ENCODE data around the gene SLC35F1. TPM values are rescaled to one million over a fixed set of nuclear protein-coding genes. Genes with fewer than 3 reads are reported as not detected.
A peak's percentile ranks its signal among the peaks of the same experiment; 100 is the strongest.

SLC35F1 gene
- total and polyA plus RNA-seq, 5 donors from 2014 or later, result not detected

DNA sequence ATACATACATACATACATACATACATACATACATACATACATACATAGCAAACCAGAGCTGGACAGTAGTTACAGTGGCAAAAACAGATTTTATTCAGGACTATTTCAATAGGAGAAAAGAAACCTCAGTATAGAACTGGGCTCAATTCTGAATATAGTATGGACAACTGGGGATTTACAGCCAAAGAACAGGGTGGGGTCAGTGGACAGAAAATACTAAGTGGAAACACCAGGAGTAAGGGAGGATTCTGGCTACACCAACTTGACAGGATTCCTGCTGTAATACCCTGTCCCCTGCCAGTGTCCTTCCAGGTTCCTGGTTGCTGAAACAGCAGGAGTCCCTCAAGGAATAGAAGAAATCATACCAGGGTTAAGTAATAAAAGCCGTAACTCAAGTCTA lies 293.1 kb downstream of the SLC35F1 start:
- Mint-ChIP-seq H3K4me1 (no peaks in the 10 kb centered on the region), H3K27me3 (peaks cover 12% of the 10 kb centered on the region), H3K27ac (no peak overlapping the region), H3K9me3 (peaks cover 0 to 4% (median 0%) of the 10 kb centered on the region in 7 donors), H3K36me3 (no peaks in the 10 kb centered on the region), H3K4me3 (no peak overlapping the region)
- H3K9me3 ChIP-seq (ENCODE audit: control insufficient read depth in 2 of 2, low read length in 2 of 2), result no peaks in the 10 kb centered on the region
- H3K4me1 ChIP-seq (ENCODE audit: control insufficient read depth, insufficient read depth, low read length, poor library complexity, severe bottlenecking), result no peaks in the 10 kb centered on the region
- DNase-seq, result no peak
- no peak for ATAC-seq (ENCODE audit: low read depth in 2 of 2)
- no peak overlapping the region for H3K4me3 ChIP-seq (ENCODE audit: low read depth, low read length)
- H3K36me3 ChIP-seq (ENCODE audit: control insufficient read depth, insufficient read depth, low read length), result no peaks in the 10 kb centered on the region
- H3K27ac ChIP-seq (ENCODE audit: insufficient read depth, low read length, poor library complexity, severe bottlenecking), result no peak overlapping the region
- H3K27me3 ChIP-seq (ENCODE audit: control insufficient read depth, insufficient read depth, low read length), result peaks cover 1% of the 10 kb centered on the region

DNA sequence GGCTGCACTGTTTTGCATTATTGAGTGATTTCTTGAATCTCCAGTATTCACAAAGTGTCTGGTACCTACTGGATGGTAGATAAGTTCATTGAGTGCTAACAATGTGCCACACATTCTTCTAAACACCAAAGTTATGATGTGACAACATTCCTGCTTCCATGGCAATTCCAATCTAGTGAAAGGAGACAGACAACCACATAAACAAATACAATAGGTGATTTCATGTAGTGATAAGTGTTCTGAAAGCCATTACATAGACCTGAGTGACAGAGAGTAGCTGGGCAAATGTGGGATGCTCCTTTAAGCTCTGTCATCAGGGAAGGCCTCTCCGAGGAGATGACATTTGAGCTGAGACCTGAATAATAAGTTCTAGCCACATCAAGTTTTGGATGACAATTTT lies 295.5 kb downstream of the SLC35F1 start:
- no peak overlapping the region for H3K27ac Mint-ChIP-seq
- H3K9me3 Mint-ChIP-seq, result peaks cover 0 to 4% (median 0%) of the 10 kb centered on the region in 7 donors
- no peak for DNase-seq
- Histone ChIP-seq H3K36me3 (ENCODE audit: control insufficient read depth, insufficient read depth, low read length) (no peaks in the 10 kb centered on the region), H3K9me3 (ENCODE audit: control insufficient read depth in 2 of 2, low read length in 2 of 2) (no peaks in the 10 kb centered on the region), H3K27ac (ENCODE audit: insufficient read depth, low read length, poor library complexity, severe bottlenecking) (no peak overlapping the region), H3K4me3 (ENCODE audit: low read depth, low read length) (no peak overlapping the region), H3K4me1 (ENCODE audit: control insufficient read depth, insufficient read depth, low read length, poor library complexity, severe bottlenecking) (no peaks in the 10 kb centered on the region), H3K27me3 (ENCODE audit: control insufficient read depth, insufficient read depth, low read length) (peaks cover 1% of the 10 kb centered on the region)
- peaks cover 4% of the 10 kb centered on the region for H3K27me3 Mint-ChIP-seq
- no peak for ATAC-seq (ENCODE audit: low read depth in 2 of 2)
- no peaks in the 10 kb centered on the region for H3K36me3 Mint-ChIP-seq
- H3K4me3 Mint-ChIP-seq, result no peak overlapping the region
- H3K4me1 Mint-ChIP-seq, result no peaks in the 10 kb centered on the region

GRCh38 chr6:118203545-118203944 lies 296.5 kb downstream of the SLC35F1 start:
- no peak for ATAC-seq (ENCODE audit: low read depth in 2 of 2)
- Mint-ChIP-seq H3K27ac (no peak overlapping the region), H3K36me3 (no peaks in the 10 kb centered on the region), H3K4me3 (no peak overlapping the region), H3K9me3 (peaks cover 0 to 4% (median 0%) of the 10 kb centered on the region in 7 donors), H3K27me3 (peaks cover 4% of the 10 kb centered on the region), H3K4me1 (no peaks in the 10 kb centered on the region)
- Histone ChIP-seq H3K4me1 (ENCODE audit: control insufficient read depth, insufficient read depth, low read length, poor library complexity, severe bottlenecking) (no peaks in the 10 kb centered on the region), H3K27ac (ENCODE audit: insufficient read depth, low read length, poor library complexity, severe bottlenecking) (no peak overlapping the region), H3K36me3 (ENCODE audit: control insufficient read depth, insufficient read depth, low read length) (no peaks in the 10 kb centered on the region), H3K27me3 (ENCODE audit: control insufficient read depth, insufficient read depth, low read length) (peaks cover 1% of the 10 kb centered on the region), H3K9me3 (ENCODE audit: control insufficient read depth in 2 of 2, low read length in 2 of 2) (no peaks in the 10 kb centered on the region), H3K4me3 (ENCODE audit: low read depth, low read length) (no peak overlapping the region)
- DNase-seq, result no peak

- Histone ChIP-seq H3K4me1 (ENCODE audit: control insufficient read depth, insufficient read depth, low read length, poor library complexity, severe bottlenecking) (no peaks in the 10 kb centered on the region), H3K27me3 (ENCODE audit: control insufficient read depth, insufficient read depth, low read length) (peaks cover 1% of the 10 kb centered on the region), H3K36me3 (ENCODE audit: control insufficient read depth, insufficient read depth, low read length) (no peaks in the 10 kb centered on the region), H3K4me3 (ENCODE audit: low read depth, low read length) (no peak overlapping the region), H3K27ac (ENCODE audit: insufficient read depth, low read length, poor library complexity, severe bottlenecking) (no peak overlapping the region), H3K9me3 (ENCODE audit: control insufficient read depth in 2 of 2, low read length in 2 of 2) (no peaks in the 10 kb centered on the region)
- ATAC-seq (ENCODE audit: low read depth in 2 of 2) (no peak), DNase-seq (no peak)
- Mint-ChIP-seq H3K36me3 (no peaks in the 10 kb centered on the region), H3K9me3 (peaks cover 0 to 4% (median 0%) of the 10 kb centered on the region in 7 donors), H3K4me1 (no peaks in the 10 kb centered on the region), H3K27me3 (peaks cover 4% of the 10 kb centered on the region), H3K27ac (no peak overlapping the region), H3K4me3 (no peak overlapping the region)
Measured at GRCh38 chr6:118206221-118206620, 299.2 kb downstream of the SLC35F1 start.

GRCh38 chr6:118207947-118208346 lies 300.9 kb downstream of the SLC35F1 start:
- Histone ChIP-seq H3K27ac (ENCODE audit: insufficient read depth, low read length, poor library complexity, severe bottlenecking) (no peak overlapping the region), H3K4me1 (ENCODE audit: control insufficient read depth, insufficient read depth, low read length, poor library complexity, severe bottlenecking) (no peaks in the 10 kb centered on the region), H3K36me3 (ENCODE audit: control insufficient read depth, insufficient read depth, low read length) (no peaks in the 10 kb centered on the region), H3K27me3 (ENCODE audit: control insufficient read depth, insufficient read depth, low read length) (peaks cover 1% of the 10 kb centered on the region), H3K9me3 (ENCODE audit: control insufficient read depth in 2 of 2, low read length in 2 of 2) (no peaks in the 10 kb centered on the region), H3K4me3 (ENCODE audit: low read depth, low read length) (no peak overlapping the region)
- Mint-ChIP-seq H3K27me3 (peaks cover 6% of the 10 kb centered on the region), H3K4me1 (no peaks in the 10 kb centered on the region), H3K9me3 (peaks cover 0 to 4% (median 0%) of the 10 kb centered on the region in 7 donors), H3K27ac (no peak overlapping the region), H3K4me3 (no peak overlapping the region), H3K36me3 (no peaks in the 10 kb centered on the region)
- ATAC-seq (ENCODE audit: low read depth in 2 of 2) (no peak), DNase-seq (no peak)

- no peaks in the 10 kb centered on the region for H3K4me1 ChIP-seq (ENCODE audit: control insufficient read depth, insufficient read depth, low read length, poor library complexity, severe bottlenecking)
- no peak overlapping the region for H3K4me3 ChIP-seq (ENCODE audit: low read depth, low read length)
- Mint-ChIP-seq H3K4me1 (no peaks in the 10 kb centered on the region), H3K4me3 (no peak overlapping the region), H3K27ac (peak overlapping the region in 1 of 3 donors; percentile 32), H3K9me3 (peaks cover 0 to 4% (median 0%) of the 10 kb centered on the region in 7 donors), H3K27me3 (peaks cover 7% of the 10 kb centered on the region), H3K36me3 (no peaks in the 10 kb centered on the region)
- H3K36me3 ChIP-seq (ENCODE audit: control insufficient read depth, insufficient read depth, low read length), result no peaks in the 10 kb centered on the region
- no peak for ATAC-seq (ENCODE audit: low read depth in 2 of 2)
- no peaks in the 10 kb centered on the region for H3K27me3 ChIP-seq (ENCODE audit: control insufficient read depth, insufficient read depth, low read length)
- H3K27ac ChIP-seq (ENCODE audit: insufficient read depth, low read length, poor library complexity, severe bottlenecking), result no peak overlapping the region
- no peak for DNase-seq
- H3K9me3 ChIP-seq (ENCODE audit: control insufficient read depth in 2 of 2, low read length in 2 of 2), result no peaks in the 10 kb centered on the region
Measured at GRCh38 chr6:118212451-118213173, 305.5 kb downstream of the SLC35F1 start.

DNA sequence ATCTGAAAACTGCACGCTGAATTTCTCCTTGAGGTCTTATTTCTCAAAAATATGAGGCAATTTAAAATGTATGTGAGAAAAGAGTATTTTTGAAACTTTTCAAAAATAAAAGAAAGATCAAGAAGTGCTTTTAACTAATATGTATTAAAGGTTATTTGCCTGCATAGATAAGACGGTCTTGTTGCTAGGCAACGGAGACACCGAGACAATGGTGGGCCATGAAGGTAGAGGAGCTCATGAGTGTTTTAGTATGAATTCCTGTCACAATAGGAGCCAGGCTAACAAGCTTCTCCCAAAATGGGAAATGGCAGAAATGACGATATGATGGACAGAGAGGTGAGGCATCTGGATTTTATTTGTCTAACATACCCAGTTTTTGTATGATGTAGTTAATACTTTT lies 308.2 kb downstream of the SLC35F1 start:
- H3K9me3 ChIP-seq (ENCODE audit: control insufficient read depth in 2 of 2, low read length in 2 of 2), result no peaks in the 10 kb centered on the region
- Mint-ChIP-seq H3K36me3 (no peaks in the 10 kb centered on the region), H3K27ac (no peak overlapping the region), H3K4me1 (no peaks in the 10 kb centered on the region), H3K4me3 (no peak overlapping the region), H3K27me3 (peaks cover 7% of the 10 kb centered on the region), H3K9me3 (peaks cover 0 to 4% (median 0%) of the 10 kb centered on the region in 7 donors)
- H3K36me3 ChIP-seq (ENCODE audit: control insufficient read depth, insufficient read depth, low read length), result no peaks in the 10 kb centered on the region
- ATAC-seq (ENCODE audit: low read depth in 2 of 2) (no peak), DNase-seq (no peak)
- no peaks in the 10 kb centered on the region for H3K27me3 ChIP-seq (ENCODE audit: control insufficient read depth, insufficient read depth, low read length)
- H3K4me3 ChIP-seq (ENCODE audit: low read depth, low read length), result no peak overlapping the region
- no peak overlapping the region for H3K27ac ChIP-seq (ENCODE audit: insufficient read depth, low read length, poor library complexity, severe bottlenecking)
- no peaks in the 10 kb centered on the region for H3K4me1 ChIP-seq (ENCODE audit: control insufficient read depth, insufficient read depth, low read length, poor library complexity, severe bottlenecking)

GRCh38 chr6:118216751-118217150 lies 309.7 kb downstream of the SLC35F1 start:
- Histone ChIP-seq H3K9me3 (ENCODE audit: control insufficient read depth in 2 of 2, low read length in 2 of 2) (no peaks in the 10 kb centered on the region), H3K36me3 (ENCODE audit: control insufficient read depth, insufficient read depth, low read length) (no peaks in the 10 kb centered on the region), H3K27me3 (ENCODE audit: control insufficient read depth, insufficient read depth, low read length) (no peaks in the 10 kb centered on the region), H3K27ac (ENCODE audit: insufficient read depth, low read length, poor library complexity, severe bottlenecking) (no peak overlapping the region), H3K4me1 (ENCODE audit: control insufficient read depth, insufficient read depth, low read length, poor library complexity, severe bottlenecking) (no peaks in the 10 kb centered on the region), H3K4me3 (ENCODE audit: low read depth, low read length) (no peak overlapping the region)
- DNase-seq (no peak), ATAC-seq (ENCODE audit: low read depth in 2 of 2) (no peak)
- Mint-ChIP-seq H3K27ac (no peak overlapping the region), H3K4me3 (no peak overlapping the region), H3K9me3 (peaks cover 0 to 4% (median 0%) of the 10 kb centered on the region in 7 donors), H3K4me1 (no peaks in the 10 kb centered on the region), H3K36me3 (no peaks in the 10 kb centered on the region), H3K27me3 (peaks cover 12% of the 10 kb centered on the region)

All from CD4-positive, CD25-positive, alpha-beta regulatory T cell (primary cell).